ENCODE measurements around the gene MAGEB17. TPM values are rescaled to one million over a fixed set of nuclear protein-coding genes. Genes with fewer than 3 reads are reported as not detected.
A peak's percentile ranks its signal among the peaks of the same experiment; 100 is the strongest.

The MAGEB17 gene
- total and polyA plus RNA-seq, 2 of the 8 experiments (the other 6 are each of a cell fraction or from before 2014, with no cell fraction given), result 0.48 to 1.1 TPM

DNA sequence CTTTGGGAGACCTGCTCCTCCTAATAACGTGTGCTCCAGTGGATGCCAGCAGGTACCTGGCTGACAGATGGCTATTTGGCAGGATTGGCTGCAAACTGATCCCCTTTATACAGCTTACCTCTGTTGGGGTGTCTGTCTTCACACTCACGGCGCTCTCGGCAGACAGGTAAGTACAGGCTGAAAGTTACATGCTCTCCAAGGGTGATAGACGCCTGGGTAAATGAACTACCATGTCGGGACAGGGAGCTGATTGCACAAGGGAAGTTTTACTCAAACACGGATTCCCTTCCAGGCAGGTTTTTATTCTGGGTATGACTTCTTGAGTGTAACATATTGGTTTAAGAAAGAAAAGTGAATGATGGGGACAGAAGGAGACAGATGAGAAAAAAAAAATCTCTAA lies 43.1 kb upstream of the MAGEB17 start:
- CTCF ChIA-PET (ENCODE audit: partially characterized antibody), result interaction anchor here (1.2 to 2.7 kb wide), 2 partner anchors 12 to 502 kb away, joined by 3 to 12 read pairs; no protein-coding TSS in a partner anchor
- Histone ChIP-seq H3K4me1 (replicated peaks in 1 of 4; ENCODE audit: control insufficient read depth in 3 of 4, insufficient read depth in 4 of 4, low read length in 3 of 4) (peaks cover 0 to 6% (median 0%) of the 10 kb centered on the region in 4 experiments; a peak in 3 of 7 replicates), H4K91ac (replicated peaks; ENCODE audit: insufficient read length, low read length) (no peak overlapping the region), H3K4me2 (ENCODE audit: insufficient read depth in 1 of 2, low read depth in 2 of 2, low read length in 2 of 2) (peak overlapping the region; percentile 66 to 81), H3K14ac (ENCODE audit: insufficient read length) (no peak overlapping the region), H3K27me3 (replicated peaks in 1 of 4; ENCODE audit: control insufficient read depth in 3 of 4, extremely low read depth in 1 of 4, insufficient read depth in 3 of 4, low read length in 3 of 4) (no peaks in the 10 kb centered on the region), H2BK15ac (ENCODE audit: low read length) (no peak overlapping the region), H2BK5ac (ENCODE audit: low read depth, low read length) (peak overlapping the region; percentile 68; the same call in 1 of the 2 replicates), H3K79me1 (ENCODE audit: low read depth, low read length) (no peaks in the 10 kb centered on the region), H2AFZ (ENCODE audit: low read length) (no peak overlapping the region), H4K20me1 (replicated peaks in 1 of 2; ENCODE audit: control insufficient read depth in 1 of 2, insufficient read depth in 2 of 2, low read length in 2 of 2) (no peaks in the 10 kb centered on the region), H2BK20ac (ENCODE audit: low read length) (no peak overlapping the region; the same call in 1 of the 2 replicates), H3K4me3 (ENCODE audit: extremely low read depth in 1 of 4, insufficient read depth in 2 of 4, low read depth in 3 of 4, low read length in 4 of 4) (peak overlapping the region; percentile 54 to 99 (median 66)), H3K4ac (replicated peaks; ENCODE audit: insufficient read length, low read depth, low read length) (no peak overlapping the region), H2BK120ac (replicated peaks; ENCODE audit: low read depth, low read length) (no peak overlapping the region), H3K36me3 (ENCODE audit: control insufficient read depth in 2 of 4, insufficient read depth in 4 of 4, low read length in 3 of 4) (peaks cover 0 to 32% (median 0%) of the 10 kb centered on the region in 4 experiments; a peak in 2 of 8 replicates), H3K18ac (ENCODE audit: extremely low read depth, low read length) (peak overlapping the region; percentile 78), H3K9me3 (ENCODE audit: insufficient read depth in 2 of 2, low read depth in 1 of 2, low read length in 1 of 2) (peaks cover 3 to 6% of the 10 kb centered on the region in 2 experiments; a peak in 2 of 4 replicates), H3K23ac (ENCODE audit: insufficient read length) (no peak overlapping the region), H4K8ac (ENCODE audit: extremely low read depth, insufficient read depth, low read length) (no peak overlapping the region), H3K56ac (replicated peaks; ENCODE audit: insufficient read length, low read depth, low read length) (no peak overlapping the region), H3K9ac (replicated peaks in 1 of 4; ENCODE audit: extremely low read depth in 1 of 4, low read depth in 3 of 4, low read length in 3 of 4) (peak overlapping the region in 1 of 4 experiments; percentile 12; a peak in 1 of 7 replicates), H2BK12ac (ENCODE audit: low read depth, low read length) (0 out of 2 replicates have a peak overlapping the region, but pooled peaks have one; percentile 68), H2AK5ac (ENCODE audit: low read depth, low read length) (no peak overlapping the region), H4K5ac (ENCODE audit: insufficient read length, low read depth, low read length) (peak overlapping the region; percentile 74), H3K27ac (ENCODE audit: low read depth, low read length) (no peak overlapping the region), H3K23me2 (ENCODE audit: low read depth, low read length) (0 out of 2 replicates have a peak, but pooled peaks cover 2% of the 10 kb centered on the region), H3K79me2 (ENCODE audit: control insufficient read depth in 1 of 2, insufficient read depth in 2 of 2, low read length in 2 of 2) (peaks cover 32 to 57% of the 10 kb centered on the region in 2 experiments)
- POLR2A ChIA-PET (ENCODE audit: partially characterized antibody), result no interaction called here
- FAIRE-seq, result no peak
- 23% methylated on average over 7 of the region's 7 CpGs; no CpG with 5 or more reads in 1 of the 2 experiments for WGBS, 2 experiments (ENCODE audit: extremely low coverage in 1 of 2, insufficient coverage in 1 of 2, insufficient read length in 1 of 2, insufficient replicate concordance in 2 of 2, low coverage in 1 of 2, low lambda C conversion rate in 2 of 2, missing lambda C conversion rate in 1 of 2)
- DNase-seq (ENCODE audit: low read depth in 1 of 2, low spot score in 2 of 2), result no peak
- no peak for TF ChIP-seq CHD2 (IDR thresholded peaks at IDR 0.05; ENCODE audit: low read length)
- no peak for TF ChIP-seq NANOG (IDR thresholded peaks at IDR 0.05; ENCODE audit: insufficient read depth, low read depth, low read length, poor library complexity, severe bottlenecking)
- no peak for TF ChIP-seq SIX5 (IDR thresholded peaks at IDR 0.05; ENCODE audit: low read depth, low read length)
- no peak for TF ChIP-seq RBBP5 (IDR thresholded peaks at IDR 0.05; ENCODE audit: borderline replicate concordance, low read depth, low read length)
- TF ChIP-seq, protein P1, sequence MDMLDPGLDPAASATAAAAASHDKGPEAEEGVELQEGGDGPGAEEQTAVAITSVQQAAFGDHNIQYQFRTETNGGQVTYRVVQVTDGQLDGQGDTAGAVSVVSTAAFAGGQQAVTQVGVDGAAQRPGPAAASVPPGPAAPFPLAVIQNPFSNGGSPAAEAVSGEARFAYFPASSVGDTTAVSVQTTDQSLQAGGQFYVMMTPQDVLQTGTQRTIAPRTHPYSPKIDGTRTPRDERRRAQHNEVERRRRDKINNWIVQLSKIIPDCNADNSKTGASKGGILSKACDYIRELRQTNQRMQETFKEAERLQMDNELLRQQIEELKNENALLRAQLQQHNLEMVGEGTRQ (IDR thresholded peaks at IDR 0.05; ENCODE audit: low read length), result no peak
- no peak for TF ChIP-seq CBX8 (IDR thresholded peaks at IDR 0.05; ENCODE audit: borderline replicate concordance, low read depth, low read length)
- TF ChIP-seq, protein P2, sequence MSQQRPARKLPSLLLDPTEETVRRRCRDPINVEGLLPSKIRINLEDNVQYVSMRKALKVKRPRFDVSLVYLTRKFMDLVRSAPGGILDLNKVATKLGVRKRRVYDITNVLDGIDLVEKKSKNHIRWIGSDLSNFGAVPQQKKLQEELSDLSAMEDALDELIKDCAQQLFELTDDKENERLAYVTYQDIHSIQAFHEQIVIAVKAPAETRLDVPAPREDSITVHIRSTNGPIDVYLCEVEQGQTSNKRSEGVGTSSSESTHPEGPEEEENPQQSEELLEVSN (IDR thresholded peaks at IDR 0.05), result no peak
- no peak for TF ChIP-seq CBX5 (IDR thresholded peaks at IDR 0.05; ENCODE audit: low read depth, low read length)
- TF ChIP-seq CEBPB (IDR thresholded peaks at IDR 0.05; ENCODE audit: low read depth, low read length), result no peak
- no peak for TF ChIP-seq GTF2F1 (IDR thresholded peaks at IDR 0.05; ENCODE audit: borderline replicate concordance, low read depth, low read length)
- TF ChIP-seq EGR1 (IDR thresholded peaks at IDR 0.05; ENCODE audit: borderline replicate concordance, low read depth, low read length), result no peak
- no peak for TF ChIP-seq CTBP2 (IDR thresholded peaks at IDR 0.05; ENCODE audit: borderline replicate concordance, insufficient read depth, insufficient read length, low read length)
